ENCODE measurements around the gene SLC9A9.
A peak's percentile ranks its signal among the peaks of the same experiment; 100 is the strongest.

The SLC9A9 gene

DNA sequence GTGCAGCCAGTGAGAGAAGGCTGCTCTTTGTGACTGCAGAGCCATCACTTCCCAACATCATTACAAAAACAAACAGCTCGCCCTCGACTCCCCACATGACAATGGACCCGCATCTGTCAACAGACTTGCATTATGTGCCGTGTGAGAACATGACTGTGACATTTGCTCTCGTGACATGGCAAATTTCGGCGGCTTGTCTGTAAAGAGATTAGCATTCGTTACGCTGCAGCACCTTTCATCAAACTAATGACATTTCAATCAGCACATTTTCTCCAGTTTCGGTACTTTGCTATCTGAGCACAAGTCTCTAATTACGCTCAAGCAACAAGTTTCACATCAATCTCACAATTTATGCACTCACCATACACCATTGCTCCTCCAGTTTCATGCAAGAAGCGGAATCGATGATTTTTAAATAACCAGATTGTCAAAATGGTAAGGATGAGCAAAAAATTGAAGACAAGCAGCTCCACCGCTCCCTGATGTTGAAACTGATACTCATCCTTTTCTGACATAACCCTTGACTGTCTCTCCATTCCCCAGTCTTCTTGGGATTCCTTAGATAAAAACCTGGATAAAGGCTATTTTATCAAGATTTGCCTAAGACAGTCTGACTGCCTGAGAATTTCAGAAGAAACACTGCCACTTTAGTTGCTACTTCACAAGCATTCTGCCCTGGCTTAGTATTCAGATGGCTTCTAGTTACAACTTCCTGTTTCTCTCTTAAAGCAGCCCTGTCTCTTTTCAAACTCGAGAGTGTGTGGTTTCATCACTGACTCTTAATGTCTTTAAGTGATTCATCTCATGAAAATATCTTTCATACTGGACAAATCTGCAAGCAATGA lies at the start of gene SLC9A9:
Gene SLC9A9, minus strand, starts transcription at position 682 of the 845 bp plus-strand sequence. Its CDS starts 146 bp downstream, at position 536.
- Histone ChIP-seq H3K4me3 (ENCODE audit: low read depth in 1 of 2, low read length in 2 of 2) (peak within 1 kb of the TSS; percentile 75 to 94), H3K4me1 (ENCODE audit: control insufficient read depth in 1 of 2, insufficient read depth in 2 of 2, low read length in 2 of 2) (peaks cover 4 to 7% of the 10 kb centered on the region in 2 donors), H3K27me3 (ENCODE audit: low read depth, low read length) (no peaks in the 10 kb centered on the region), H3K36me3 (ENCODE audit: control insufficient read depth in 1 of 2, insufficient read depth in 2 of 2, low read length in 2 of 2) (no peaks in the 10 kb centered on the region), H3K9me3 (ENCODE audit: control insufficient read depth in 1 of 2, low read length in 2 of 2) (no peaks in the 10 kb centered on the region), H3K27ac (ENCODE audit: low read length) (peak within 1 kb of the TSS; percentile 62)

GRCh38 chr3:143897576-143898295 lies 49.5 kb upstream of the SLC9A9 start:
- H3K9me3 ChIP-seq (ENCODE audit: control insufficient read depth in 1 of 2, low read length in 2 of 2) = no peaks in the 10 kb centered on the region
- no peak overlapping the region for H3K27ac ChIP-seq (ENCODE audit: low read length)
- H3K36me3 ChIP-seq (ENCODE audit: control insufficient read depth in 1 of 2, insufficient read depth in 2 of 2, low read length in 2 of 2) = no peaks in the 10 kb centered on the region
- peaks cover 0 to 6% of the 10 kb centered on the region in 2 donors for H3K4me1 ChIP-seq (ENCODE audit: control insufficient read depth in 1 of 2, insufficient read depth in 2 of 2, low read length in 2 of 2)
- H3K4me3 ChIP-seq (ENCODE audit: low read depth in 1 of 2, low read length in 2 of 2) = no peak overlapping the region
- H3K27me3 ChIP-seq (ENCODE audit: low read depth, low read length) = no peaks in the 10 kb centered on the region

- Histone ChIP-seq H3K9me3 (ENCODE audit: control insufficient read depth in 1 of 2, low read length in 2 of 2) (no peaks in the 10 kb centered on the region), H3K4me3 (ENCODE audit: low read depth in 1 of 2, low read length in 2 of 2) (no peak overlapping the region), H3K36me3 (ENCODE audit: control insufficient read depth in 1 of 2, insufficient read depth in 2 of 2, low read length in 2 of 2) (no peaks in the 10 kb centered on the region), H3K27me3 (ENCODE audit: low read depth, low read length) (no peaks in the 10 kb centered on the region), H3K4me1 (ENCODE audit: control insufficient read depth in 1 of 2, insufficient read depth in 2 of 2, low read length in 2 of 2) (peaks cover 0 to 6% of the 10 kb centered on the region in 2 donors), H3K27ac (ENCODE audit: low read length) (no peak overlapping the region)
Observed at GRCh38 chr3:143896486-143896885, 48.2 kb upstream of the SLC9A9 start.

- H3K27ac ChIP-seq (ENCODE audit: low read length) = no peak overlapping the region
- no peaks in the 10 kb centered on the region for H3K9me3 ChIP-seq (ENCODE audit: control insufficient read depth in 1 of 2, low read length in 2 of 2)
- H3K27me3 ChIP-seq (ENCODE audit: low read depth, low read length) = no peaks in the 10 kb centered on the region
- peaks cover 0 to 6% of the 10 kb centered on the region in 2 donors for H3K4me1 ChIP-seq (ENCODE audit: control insufficient read depth in 1 of 2, insufficient read depth in 2 of 2, low read length in 2 of 2)
- no peaks in the 10 kb centered on the region for H3K36me3 ChIP-seq (ENCODE audit: control insufficient read depth in 1 of 2, insufficient read depth in 2 of 2, low read length in 2 of 2)
- no peak overlapping the region for H3K4me3 ChIP-seq (ENCODE audit: low read depth in 1 of 2, low read length in 2 of 2)
Observed at GRCh38 chr3:143895805-143896204, 47.5 kb upstream of the SLC9A9 start.

- Histone ChIP-seq H3K4me3 (ENCODE audit: low read depth in 1 of 2, low read length in 2 of 2) (no peak overlapping the region), H3K36me3 (ENCODE audit: control insufficient read depth in 1 of 2, insufficient read depth in 2 of 2, low read length in 2 of 2) (no peaks in the 10 kb centered on the region), H3K27me3 (ENCODE audit: low read depth, low read length) (no peaks in the 10 kb centered on the region), H3K27ac (ENCODE audit: low read length) (no peak overlapping the region), H3K4me1 (ENCODE audit: control insufficient read depth in 1 of 2, insufficient read depth in 2 of 2, low read length in 2 of 2) (no peaks in the 10 kb centered on the region), H3K9me3 (ENCODE audit: control insufficient read depth in 1 of 2, low read length in 2 of 2) (no peaks in the 10 kb centered on the region)
Observed at GRCh38 chr3:143888846-143889245, 40.6 kb upstream of the SLC9A9 start.

DNA sequence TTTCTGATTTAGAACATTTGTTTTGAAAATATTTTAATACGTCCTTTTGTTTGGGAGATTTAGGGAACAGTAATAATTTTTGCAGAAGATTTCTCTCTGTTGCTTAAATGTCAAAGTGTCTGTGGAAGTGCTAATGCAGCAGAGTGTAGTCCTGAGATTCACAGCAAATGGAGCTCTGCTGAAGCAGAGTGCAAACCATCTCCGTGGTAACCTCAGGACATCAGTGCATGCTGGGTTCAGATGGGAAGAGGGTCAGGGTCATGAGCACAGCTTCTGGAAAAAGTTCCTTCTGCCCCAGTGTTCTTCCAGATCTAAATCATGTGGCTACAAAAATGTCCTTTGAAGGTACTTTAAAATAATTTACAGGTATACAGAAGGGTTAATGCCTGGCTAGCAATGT lies 39.9 kb upstream of the SLC9A9 start:
- Histone ChIP-seq H3K36me3 (ENCODE audit: control insufficient read depth in 1 of 2, insufficient read depth in 2 of 2, low read length in 2 of 2) (no peaks in the 10 kb centered on the region), H3K4me3 (ENCODE audit: low read depth in 1 of 2, low read length in 2 of 2) (no peak overlapping the region), H3K27me3 (ENCODE audit: low read depth, low read length) (no peaks in the 10 kb centered on the region), H3K9me3 (ENCODE audit: control insufficient read depth in 1 of 2, low read length in 2 of 2) (no peaks in the 10 kb centered on the region), H3K4me1 (ENCODE audit: control insufficient read depth in 1 of 2, insufficient read depth in 2 of 2, low read length in 2 of 2) (no peaks in the 10 kb centered on the region), H3K27ac (ENCODE audit: low read length) (no peak overlapping the region)

DNA sequence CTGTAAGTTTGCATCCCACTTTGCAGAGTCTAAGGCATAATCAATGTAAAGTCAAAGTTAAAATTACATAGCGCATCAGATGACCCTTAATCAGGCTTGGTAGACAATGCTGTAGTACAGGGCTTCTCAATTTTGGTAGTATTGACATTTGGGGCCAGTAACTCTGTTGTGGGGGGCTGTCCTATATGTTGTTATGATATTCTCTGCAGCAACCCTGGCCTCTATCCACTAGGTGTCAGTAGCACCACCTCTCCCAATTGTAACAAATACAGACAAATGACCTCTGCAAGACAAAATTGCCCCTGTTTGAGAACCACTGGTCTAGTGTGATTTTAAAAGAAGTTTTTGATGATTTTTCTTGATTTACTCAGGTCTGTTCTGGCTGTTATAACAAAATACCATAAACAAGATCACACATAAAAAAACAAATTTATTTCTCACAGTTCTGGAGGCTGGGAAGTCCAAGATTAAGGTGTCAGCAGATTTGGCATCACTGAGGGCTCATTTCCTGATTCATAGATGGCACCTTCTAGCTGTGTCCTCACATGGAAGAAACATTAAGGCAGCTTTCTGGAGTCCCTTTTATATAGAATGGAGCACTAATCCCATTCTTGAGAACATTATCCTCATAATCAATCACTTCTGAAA lies 37.6 kb upstream of the SLC9A9 start:
- no peak overlapping the region for H3K4me3 ChIP-seq (ENCODE audit: low read depth in 1 of 2, low read length in 2 of 2)
- no peaks in the 10 kb centered on the region for H3K27me3 ChIP-seq (ENCODE audit: low read depth, low read length)
- H3K9me3 ChIP-seq (ENCODE audit: control insufficient read depth in 1 of 2, low read length in 2 of 2) = no peaks in the 10 kb centered on the region
- H3K36me3 ChIP-seq (ENCODE audit: control insufficient read depth in 1 of 2, insufficient read depth in 2 of 2, low read length in 2 of 2) = no peaks in the 10 kb centered on the region
- no peak overlapping the region for H3K27ac ChIP-seq (ENCODE audit: low read length)
- no peaks in the 10 kb centered on the region for H3K4me1 ChIP-seq (ENCODE audit: control insufficient read depth in 1 of 2, insufficient read depth in 2 of 2, low read length in 2 of 2)

- no peak overlapping the region for H3K27ac ChIP-seq (ENCODE audit: low read length)
- H3K36me3 ChIP-seq (ENCODE audit: control insufficient read depth in 1 of 2, insufficient read depth in 2 of 2, low read length in 2 of 2) = no peaks in the 10 kb centered on the region
- no peaks in the 10 kb centered on the region for H3K27me3 ChIP-seq (ENCODE audit: low read depth, low read length)
- no peaks in the 10 kb centered on the region for H3K9me3 ChIP-seq (ENCODE audit: control insufficient read depth in 1 of 2, low read length in 2 of 2)
- no peak overlapping the region for H3K4me3 ChIP-seq (ENCODE audit: low read depth in 1 of 2, low read length in 2 of 2)
- no peaks in the 10 kb centered on the region for H3K4me1 ChIP-seq (ENCODE audit: control insufficient read depth in 1 of 2, insufficient read depth in 2 of 2, low read length in 2 of 2)
Observed at GRCh38 chr3:143884861-143885260, 36.6 kb upstream of the SLC9A9 start.

DNA sequence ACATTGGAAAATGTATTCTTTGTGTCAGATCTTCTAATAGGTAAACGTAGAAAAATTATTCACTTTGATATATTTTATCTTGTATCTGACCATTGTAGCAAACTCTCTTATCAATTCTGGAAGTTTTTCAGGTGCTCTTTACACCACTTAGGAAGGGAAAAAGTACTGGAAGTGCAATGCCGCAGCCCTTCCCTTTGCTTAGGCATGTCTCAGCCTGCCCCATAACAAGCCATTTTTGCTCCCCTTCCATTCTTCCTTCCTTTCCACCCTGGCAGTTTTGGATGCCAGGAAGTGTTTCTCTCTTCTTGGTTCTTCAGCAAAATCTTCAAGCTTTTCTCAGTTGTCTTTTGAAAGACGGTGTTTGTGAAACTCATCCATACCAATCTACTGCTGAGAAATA lies 34.9 kb upstream of the SLC9A9 start:
- Histone ChIP-seq H3K4me1 (ENCODE audit: control insufficient read depth in 1 of 2, insufficient read depth in 2 of 2, low read length in 2 of 2) (no peaks in the 10 kb centered on the region), H3K9me3 (ENCODE audit: control insufficient read depth in 1 of 2, low read length in 2 of 2) (no peaks in the 10 kb centered on the region), H3K27me3 (ENCODE audit: low read depth, low read length) (no peaks in the 10 kb centered on the region), H3K27ac (ENCODE audit: low read length) (no peak overlapping the region), H3K36me3 (ENCODE audit: control insufficient read depth in 1 of 2, insufficient read depth in 2 of 2, low read length in 2 of 2) (no peaks in the 10 kb centered on the region), H3K4me3 (ENCODE audit: low read depth in 1 of 2, low read length in 2 of 2) (no peak overlapping the region)

DNA sequence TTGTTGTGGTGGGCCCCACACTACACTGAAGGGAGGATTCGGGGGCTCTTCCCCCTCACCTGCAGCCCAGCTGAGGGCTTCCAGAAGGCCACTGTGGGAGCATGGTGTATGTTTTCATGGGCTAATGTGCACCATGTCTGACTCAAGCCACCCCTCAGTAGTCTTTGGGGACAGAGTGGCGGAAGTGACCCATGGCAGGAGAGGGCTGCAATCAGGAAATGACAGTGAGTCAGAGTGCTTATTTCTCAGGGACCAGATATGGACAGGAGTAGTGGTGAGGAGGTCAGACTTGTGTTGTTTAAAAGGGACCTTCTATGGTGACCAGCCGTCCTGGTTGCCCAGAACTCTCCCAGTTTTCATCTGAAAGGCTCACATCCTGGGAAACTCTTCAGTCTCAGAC lies 32.8 kb upstream of the SLC9A9 start:
- no peak overlapping the region for H3K27ac ChIP-seq (ENCODE audit: low read length)
- H3K4me1 ChIP-seq (ENCODE audit: control insufficient read depth in 1 of 2, insufficient read depth in 2 of 2, low read length in 2 of 2) = no peaks in the 10 kb centered on the region
- H3K36me3 ChIP-seq (ENCODE audit: control insufficient read depth in 1 of 2, insufficient read depth in 2 of 2, low read length in 2 of 2) = no peaks in the 10 kb centered on the region
- no peaks in the 10 kb centered on the region for H3K27me3 ChIP-seq (ENCODE audit: low read depth, low read length)
- no peak overlapping the region for H3K4me3 ChIP-seq (ENCODE audit: low read depth in 1 of 2, low read length in 2 of 2)
- no peaks in the 10 kb centered on the region for H3K9me3 ChIP-seq (ENCODE audit: control insufficient read depth in 1 of 2, low read length in 2 of 2)

DNA sequence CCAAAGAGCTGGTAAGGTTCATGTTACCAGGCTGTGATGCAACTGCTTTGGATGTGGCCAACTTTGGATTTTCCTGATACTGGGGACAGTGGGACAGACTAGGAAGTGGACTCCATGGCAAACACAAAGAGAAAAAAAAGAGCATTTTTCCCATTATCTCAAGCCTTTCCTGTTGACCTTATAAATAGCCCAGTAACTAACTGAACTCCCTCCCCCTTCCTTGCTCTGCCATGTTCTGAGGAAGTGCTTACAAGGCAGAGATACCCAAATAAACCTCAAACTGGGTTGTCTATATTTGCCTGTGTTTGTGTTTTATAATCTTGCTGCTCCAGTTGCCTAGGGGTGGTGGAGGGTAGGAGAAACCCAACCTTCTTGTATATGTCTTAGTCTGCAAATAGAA lies 27.3 kb upstream of the SLC9A9 start:
- Histone ChIP-seq H3K27ac (ENCODE audit: low read length) (no peak overlapping the region), H3K9me3 (ENCODE audit: control insufficient read depth in 1 of 2, low read length in 2 of 2) (no peaks in the 10 kb centered on the region), H3K36me3 (ENCODE audit: control insufficient read depth in 1 of 2, insufficient read depth in 2 of 2, low read length in 2 of 2) (no peaks in the 10 kb centered on the region), H3K4me3 (ENCODE audit: low read depth in 1 of 2, low read length in 2 of 2) (no peak overlapping the region), H3K27me3 (ENCODE audit: low read depth, low read length) (no peaks in the 10 kb centered on the region), H3K4me1 (ENCODE audit: control insufficient read depth in 1 of 2, insufficient read depth in 2 of 2, low read length in 2 of 2) (no peaks in the 10 kb centered on the region)
